Trophoblast cell (in vitro differentiated cells and primary cell): ENCODE results near the gene ASIC2.

Source experiments
- DNase-seq, 2 donors: peaks; one replicate each; pipeline ENCODE4 v3.0.0-alpha.2; 2016
- H2AFZ ChIP-seq: 2 replicates; pipeline ENCODE4 v1.6.1; 2013; ENCODE audit warnings: low read length, moderate library complexity, mild to moderate bottlenecking; ENCODE audit not compliant: insufficient read depth, poor library complexity
- H2AK5ac ChIP-seq: 2 replicates; pipeline ENCODE4 v1.6.1; 2013; ENCODE audit warnings: mild to moderate bottlenecking, low read length
- H2BK120ac ChIP-seq: 2 replicates; pipeline ENCODE4 v1.6.1; 2013; ENCODE audit warnings: low read length, mild to moderate bottlenecking, moderate library complexity; ENCODE audit not compliant: insufficient read depth, poor library complexity
- H2BK12ac ChIP-seq: 2 replicates; pipeline ENCODE4 v1.6.1; 2013; ENCODE audit warnings: mild to moderate bottlenecking, low read length, moderate library complexity
- H2BK5ac ChIP-seq: 2 replicates; pipeline ENCODE4 v1.6.1; 2013; ENCODE audit warnings: low read length, low read depth, moderate library complexity, mild to moderate bottlenecking; ENCODE audit not compliant: poor library complexity
- H3K14ac ChIP-seq: 2 replicates; pipeline ENCODE4 v1.6.1; 2013; ENCODE audit warnings: mild to moderate bottlenecking, low read length
- H3K18ac ChIP-seq: 2 replicates; pipeline ENCODE4 v1.6.1; 2013; ENCODE audit warnings: mild to moderate bottlenecking, low read length
- H3K23ac ChIP-seq: 2 replicates; pipeline ENCODE4 v1.6.1; 2013; ENCODE audit warnings: low read length
- H3K27ac ChIP-seq: 2 replicates; pipeline ENCODE4 v1.5.1; 2013; ENCODE audit warnings: low read depth, mild to moderate bottlenecking, inconsistent platforms, low read length, moderate library complexity
- H3K27me3 ChIP-seq: 2 replicates; pipeline ENCODE4 v1.6.1; 2013; ENCODE audit warnings: inconsistent platforms, mild to moderate bottlenecking, low read length, moderate library complexity; ENCODE audit not compliant: insufficient read depth
- H3K36me3 ChIP-seq, 2 experiments: 1 replicate in 1 of 2; 2 replicates in 1 of 2; pipeline ENCODE4 v1.6.1; 2013; ENCODE audit warnings: low read length in 2 of 2, mild to moderate bottlenecking in 2 of 2, moderate library complexity in 1 of 2; ENCODE audit not compliant: insufficient read depth in 2 of 2, control insufficient read depth in 1 of 2
- H3K4ac ChIP-seq: 2 replicates; pipeline ENCODE4 v1.6.1; 2013; ENCODE audit warnings: low read depth, mild to moderate bottlenecking, low read length, moderate library complexity
- H3K4me1 ChIP-seq, 2 experiments: 1 replicate in 1 of 2; 2 replicates in 1 of 2; pipeline ENCODE4 v1.6.1; 2013; ENCODE audit warnings: low read length in 2 of 2, mild to moderate bottlenecking in 2 of 2, moderate library complexity in 1 of 2; ENCODE audit not compliant: insufficient read depth in 2 of 2, control insufficient read depth in 1 of 2
- H3K4me2 ChIP-seq: 2 replicates; pipeline ENCODE4 v1.6.1; 2013; ENCODE audit warnings: inconsistent platforms, mild to moderate bottlenecking, low read length, moderate library complexity
- H3K4me3 ChIP-seq: 2 replicates; pipeline ENCODE4 v1.5.1; 2013; ENCODE audit warnings: mild to moderate bottlenecking, low read depth, low read length, inconsistent platforms
- H3K79me1 ChIP-seq: one replicate; pipeline ENCODE4 v1.6.1; 2013; ENCODE audit warnings: low read length
- H3K79me2 ChIP-seq: 2 replicates; pipeline ENCODE4 v1.6.1; 2013; ENCODE audit warnings: low read length, mild to moderate bottlenecking; ENCODE audit not compliant: control insufficient read depth, insufficient read depth, poor library complexity
- H3K9ac ChIP-seq: 2 replicates; pipeline ENCODE4 v1.6.1; 2013; ENCODE audit warnings: mild to moderate bottlenecking, low read length
- H3K9me3 ChIP-seq: 2 replicates; pipeline ENCODE4 v1.6.1; 2013; ENCODE audit warnings: low read depth, mild to moderate bottlenecking, control low read depth, inconsistent platforms, low read length; ENCODE audit not compliant: insufficient read depth
- H4K12ac ChIP-seq: 2 replicates; pipeline ENCODE4 v1.6.1; 2013; ENCODE audit warnings: low read depth, mild to moderate bottlenecking, low read length, moderate library complexity
- H4K8ac ChIP-seq: 2 replicates; pipeline ENCODE4 v1.6.1; 2013; ENCODE audit warnings: low read depth, mild to moderate bottlenecking, low read length, moderate library complexity
- H4K91ac ChIP-seq: one replicate; pipeline ENCODE4 v1.6.1; 2013; ENCODE audit warnings: low read depth, mild to moderate bottlenecking, low read length, moderate library complexity
- WGBS: extraction: QIAGEN DNeasy Blood & Tissue Kit; methylation state at CpG from one replicate; pipeline ENCODE4 v1.1.7; 2013; ENCODE audit warnings: missing lambda C conversion rate; ENCODE audit not compliant: insufficient read length, insufficient coverage; ENCODE audit errors: extremely low coverage; 5-methylcytosine and 5-hydroxymethylcytosine counted together

The ASIC2 gene

GRCh38 chr17:33207231-33207630 lies 85.9 kb downstream of the ASIC2 start:
- no peak overlapping the region for H3K4me3 ChIP-seq
- no peak overlapping the region for H2AFZ ChIP-seq
- no peak overlapping the region for H2BK5ac ChIP-seq
- no peak overlapping the region for H3K23ac ChIP-seq
- no peak overlapping the region for H2BK120ac ChIP-seq
- H3K9me3 ChIP-seq, result no peaks in the 10 kb centered on the region
- H3K4ac ChIP-seq, result no peak overlapping the region
- H4K91ac ChIP-seq, result no peak overlapping the region
- no peak overlapping the region for H3K27ac ChIP-seq
- no peaks in the 10 kb centered on the region for H3K79me1 ChIP-seq
- no peaks in the 10 kb centered on the region for H3K79me2 ChIP-seq
- H4K12ac ChIP-seq, result no peak overlapping the region
- H3K14ac ChIP-seq, result no peak overlapping the region
- no peak overlapping the region for H3K9ac ChIP-seq
- no peaks in the 10 kb centered on the region for H3K4me1 ChIP-seq
- no peaks in the 10 kb centered on the region for H3K27me3 ChIP-seq
- H4K8ac ChIP-seq, result no peak overlapping the region
- no peak overlapping the region for H2AK5ac ChIP-seq
- H3K36me3 ChIP-seq, result no peaks in the 10 kb centered on the region
- no CpG with 5 or more reads among the region's 4 CpGs for WGBS
- no peak for DNase-seq
- no peak overlapping the region for H3K18ac ChIP-seq
- no peak overlapping the region for H2BK12ac ChIP-seq
- H3K4me2 ChIP-seq, result no peak overlapping the region

GRCh38 chr17:33205552-33205951 lies 87.5 kb downstream of the ASIC2 start:
- no peaks in the 10 kb centered on the region for H3K79me1 ChIP-seq
- H4K91ac ChIP-seq, result no peak overlapping the region
- no peaks in the 10 kb centered on the region for H3K79me2 ChIP-seq
- no peak overlapping the region for H3K14ac ChIP-seq
- no peak for DNase-seq
- H3K9ac ChIP-seq, result no peak overlapping the region
- no peaks in the 10 kb centered on the region for H3K27me3 ChIP-seq
- H3K4me1 ChIP-seq, result no peaks in the 10 kb centered on the region
- no peaks in the 10 kb centered on the region for H3K9me3 ChIP-seq
- H2BK120ac ChIP-seq, result no peak overlapping the region
- no peak overlapping the region for H3K4me3 ChIP-seq
- H3K4me2 ChIP-seq, result no peak overlapping the region
- H2AK5ac ChIP-seq, result no peak overlapping the region
- H4K8ac ChIP-seq, result no peak overlapping the region
- no CpG with 5 or more reads among the region's 8 CpGs for WGBS
- H4K12ac ChIP-seq, result no peak overlapping the region
- H2BK5ac ChIP-seq, result no peak overlapping the region
- no peak overlapping the region for H3K23ac ChIP-seq
- no peak overlapping the region for H3K27ac ChIP-seq
- H2BK12ac ChIP-seq, result no peak overlapping the region
- no peaks in the 10 kb centered on the region for H3K36me3 ChIP-seq
- H3K18ac ChIP-seq, result no peak overlapping the region
- no peak overlapping the region for H2AFZ ChIP-seq
- no peak overlapping the region for H3K4ac ChIP-seq

GRCh38 chr17:33204701-33205100 lies 88.4 kb downstream of the ASIC2 start:
- H3K79me1 ChIP-seq, result no peaks in the 10 kb centered on the region
- H3K4me2 ChIP-seq, result no peak overlapping the region
- H3K9ac ChIP-seq, result no peak overlapping the region
- no peak overlapping the region for H2BK12ac ChIP-seq
- H4K12ac ChIP-seq, result no peak overlapping the region
- no peak overlapping the region for H3K18ac ChIP-seq
- DNase-seq, result no peak
- H3K27ac ChIP-seq, result no peak overlapping the region
- H2AK5ac ChIP-seq, result no peak overlapping the region
- no peak overlapping the region for H2BK5ac ChIP-seq
- H3K79me2 ChIP-seq, result no peaks in the 10 kb centered on the region
- no peak overlapping the region for H3K14ac ChIP-seq
- H3K4me3 ChIP-seq, result no peak overlapping the region
- no peaks in the 10 kb centered on the region for H3K36me3 ChIP-seq
- no CpG with 5 or more reads among the region's 2 CpGs for WGBS
- no peak overlapping the region for H2BK120ac ChIP-seq
- no peak overlapping the region for H3K4ac ChIP-seq
- H3K9me3 ChIP-seq, result no peaks in the 10 kb centered on the region
- H2AFZ ChIP-seq, result no peak overlapping the region
- H4K91ac ChIP-seq, result no peak overlapping the region
- no peaks in the 10 kb centered on the region for H3K4me1 ChIP-seq
- no peak overlapping the region for H3K23ac ChIP-seq
- no peaks in the 10 kb centered on the region for H3K27me3 ChIP-seq
- H4K8ac ChIP-seq, result no peak overlapping the region

- Histone ChIP-seq H3K4me2 (no peak overlapping the region), H2BK120ac (no peak overlapping the region), H3K27me3 (no peaks in the 10 kb centered on the region), H3K27ac (no peak overlapping the region), H3K4ac (no peak overlapping the region), H3K9ac (no peak overlapping the region), H3K9me3 (no peaks in the 10 kb centered on the region), H3K4me1 (no peaks in the 10 kb centered on the region), H3K18ac (no peak overlapping the region), H3K4me3 (no peak overlapping the region), H3K14ac (no peak overlapping the region), H4K8ac (no peak overlapping the region), H2AFZ (no peak overlapping the region), H4K12ac (no peak overlapping the region), H3K79me2 (no peaks in the 10 kb centered on the region), H3K36me3 (no peaks in the 10 kb centered on the region), H2BK12ac (no peak overlapping the region), H4K91ac (no peak overlapping the region), H3K79me1 (no peaks in the 10 kb centered on the region), H2BK5ac (no peak overlapping the region), H2AK5ac (no peak overlapping the region), H3K23ac (no peak overlapping the region)
- WGBS, result no CpG with 5 or more reads among the region's 3 CpGs
- DNase-seq, result no peak
These were observed 88.9 kb downstream of the ASIC2 start for GRCh38 chr17:33204156-33204555.
